ENCODE measurements around the gene ARHGAP1.

Gene ARHGAP1

GRCh38 chr11:46680815-46681214 is 19.6 kb downstream of the ARHGAP1 start:
- no peak overlapping the region for H3K4me3 ChIP-seq (ENCODE audit: low read depth, low read length)
- TF ChIP-seq CTCF (IDR thresholded peaks at IDR 0.05; ENCODE audit: low read depth, low read length, missing control alignments), result no peak
- H3K27ac ChIP-seq, result no peak overlapping the region
- no peaks in the 10 kb centered on the region for H3K27me3 ChIP-seq (replicated peaks)
- in situ Hi-C loops (cut with HindIII; ENCODE audit: low pct_ligation_motif_present, low sequenced_read_pairs), result no loop called here
- peaks cover 52% of the 10 kb centered on the region for H3K36me3 ChIP-seq (replicated peaks)
- no peak for DNase-seq

GRCh38 chr11:46680164-46680760 is 20.2 kb downstream of the ARHGAP1 start:
- Histone ChIP-seq H3K4me3 (ENCODE audit: low read depth, low read length) (no peak overlapping the region), H3K27me3 (replicated peaks) (no peaks in the 10 kb centered on the region), H3K27ac (no peak overlapping the region), H3K36me3 (replicated peaks) (peaks cover 52% of the 10 kb centered on the region)
- no peak for DNase-seq
- in situ Hi-C loops (cut with HindIII; ENCODE audit: low pct_ligation_motif_present, low sequenced_read_pairs), result no loop called here
- no peak for TF ChIP-seq CTCF (IDR thresholded peaks at IDR 0.05; ENCODE audit: low read depth, low read length, missing control alignments)

- no peak for TF ChIP-seq CTCF (IDR thresholded peaks at IDR 0.05; ENCODE audit: low read depth, low read length, missing control alignments)
- Histone ChIP-seq H3K4me3 (ENCODE audit: low read depth, low read length) (no peak overlapping the region), H3K27me3 (replicated peaks) (no peaks in the 10 kb centered on the region), H3K27ac (no peak overlapping the region), H3K36me3 (replicated peaks) (peaks cover 52% of the 10 kb centered on the region)
- no peak for DNase-seq
- in situ Hi-C loops (cut with HindIII; ENCODE audit: low pct_ligation_motif_present, low sequenced_read_pairs), result no loop called here
Measured at GRCh38 chr11:46679241-46680163, 20.9 kb downstream of the ARHGAP1 start.

GRCh38 chr11:46678741-46679130 is 21.7 kb downstream of the ARHGAP1 start:
- peaks cover 56% of the 10 kb centered on the region for H3K36me3 ChIP-seq (replicated peaks)
- in situ Hi-C loops (cut with HindIII; ENCODE audit: low pct_ligation_motif_present, low sequenced_read_pairs), result no loop called here
- H3K27ac ChIP-seq, result no peak overlapping the region
- no peak overlapping the region for H3K4me3 ChIP-seq (ENCODE audit: low read depth, low read length)
- no peak for TF ChIP-seq CTCF (IDR thresholded peaks at IDR 0.05; ENCODE audit: low read depth, low read length, missing control alignments)
- DNase-seq, result no peak
- no peaks in the 10 kb centered on the region for H3K27me3 ChIP-seq (replicated peaks)

- Histone ChIP-seq H3K36me3 (replicated peaks) (peaks cover 61% of the 10 kb centered on the region), H3K27me3 (replicated peaks) (no peaks in the 10 kb centered on the region), H3K27ac (no peak overlapping the region), H3K4me3 (ENCODE audit: low read depth, low read length) (no peak overlapping the region)
- TF ChIP-seq CTCF (IDR thresholded peaks at IDR 0.05; ENCODE audit: low read depth, low read length, missing control alignments), result peak; percentile 34
- in situ Hi-C loops (cut with HindIII; ENCODE audit: low pct_ligation_motif_present, low sequenced_read_pairs), result no loop called here
- DNase-seq, result no peak
Measured at GRCh38 chr11:46677991-46678740, 22.3 kb downstream of the ARHGAP1 start.
